HS-5 (cell line): ENCODE data around the gene ANKRD24.
"Not testable (repeated sequence)": the region's sequence is repeated elsewhere in the genome, so short reads cannot be mapped to it uniquely, and the experiment has no call there.

ENCODE experiments used
- DNase-seq: peaks from one replicate; pipeline ENCODE4 v3.0.0-alpha.2; 2012; ENCODE audit warnings: low read depth

The ANKRD24 gene

DNA sequence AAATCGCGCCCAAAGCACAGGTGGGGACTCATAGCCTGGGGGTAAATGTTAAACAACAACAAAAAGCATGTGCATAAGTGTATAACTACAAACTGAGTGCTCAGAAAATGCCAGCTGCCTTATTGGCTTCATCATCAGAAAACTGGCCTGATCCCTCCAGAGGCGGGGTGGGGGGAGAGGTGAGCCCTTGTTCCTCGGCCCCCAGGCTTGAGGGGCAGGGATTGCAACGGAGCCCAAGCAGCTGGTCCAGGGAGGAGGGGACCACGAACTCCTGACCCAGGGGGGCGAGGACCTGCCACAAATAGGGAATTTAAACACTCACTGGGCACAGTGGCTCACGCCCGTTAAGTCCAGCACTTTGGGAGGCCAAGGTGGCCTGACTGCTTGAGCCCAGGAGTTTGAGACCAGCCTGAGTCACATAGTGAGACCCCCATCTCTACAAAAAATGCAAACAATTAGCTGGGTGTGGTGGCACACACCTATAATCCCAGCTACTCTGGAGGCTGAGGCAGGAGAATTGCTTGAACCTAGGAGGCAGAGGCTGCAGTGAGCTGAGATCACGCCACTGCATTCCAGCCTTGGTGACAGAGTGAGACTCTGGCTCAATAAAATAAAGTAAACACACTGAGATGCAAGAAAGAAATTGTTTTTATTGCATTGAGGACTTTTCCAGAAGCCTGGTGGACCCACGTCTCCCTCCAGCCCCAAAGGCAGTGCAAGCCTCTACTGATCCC, 8.8 kb upstream of the ANKRD24 start:
- DNase-seq, result no peak

DNA sequence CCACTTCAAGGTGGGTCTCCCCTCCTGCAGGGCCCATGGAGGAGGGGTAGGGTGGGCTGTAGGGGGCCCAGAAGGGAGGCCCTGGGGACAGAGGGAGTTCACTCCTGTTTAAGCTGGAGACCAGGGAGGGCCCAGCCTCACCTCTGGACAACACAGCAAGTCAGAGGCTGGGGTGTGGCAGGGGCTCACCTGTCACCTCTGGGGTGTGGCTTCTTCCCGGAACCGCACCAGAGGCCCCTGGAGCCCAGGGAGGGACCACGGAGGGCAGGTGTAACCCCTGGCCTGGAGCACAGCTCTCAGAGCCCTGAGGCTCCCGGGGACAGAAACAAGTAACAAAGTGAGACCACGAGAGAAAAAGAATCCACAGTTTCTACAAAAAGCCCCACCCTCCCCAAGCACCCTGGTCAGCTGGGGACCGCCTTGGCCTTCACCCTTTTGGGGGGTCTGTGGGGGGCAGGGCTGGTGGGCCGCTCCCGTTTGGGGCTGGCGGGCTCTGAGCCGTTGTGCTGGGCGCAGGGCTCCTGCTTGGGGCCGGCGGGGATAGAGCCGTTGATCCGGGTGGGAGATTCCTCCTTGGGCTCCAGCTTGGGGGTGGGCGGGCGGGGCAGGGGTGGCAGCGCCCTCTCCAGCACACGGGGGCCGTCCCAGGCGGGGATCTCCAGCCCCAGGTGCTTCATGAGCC, 8.1 kb upstream of the ANKRD24 start:
- no peak for DNase-seq

DNA sequence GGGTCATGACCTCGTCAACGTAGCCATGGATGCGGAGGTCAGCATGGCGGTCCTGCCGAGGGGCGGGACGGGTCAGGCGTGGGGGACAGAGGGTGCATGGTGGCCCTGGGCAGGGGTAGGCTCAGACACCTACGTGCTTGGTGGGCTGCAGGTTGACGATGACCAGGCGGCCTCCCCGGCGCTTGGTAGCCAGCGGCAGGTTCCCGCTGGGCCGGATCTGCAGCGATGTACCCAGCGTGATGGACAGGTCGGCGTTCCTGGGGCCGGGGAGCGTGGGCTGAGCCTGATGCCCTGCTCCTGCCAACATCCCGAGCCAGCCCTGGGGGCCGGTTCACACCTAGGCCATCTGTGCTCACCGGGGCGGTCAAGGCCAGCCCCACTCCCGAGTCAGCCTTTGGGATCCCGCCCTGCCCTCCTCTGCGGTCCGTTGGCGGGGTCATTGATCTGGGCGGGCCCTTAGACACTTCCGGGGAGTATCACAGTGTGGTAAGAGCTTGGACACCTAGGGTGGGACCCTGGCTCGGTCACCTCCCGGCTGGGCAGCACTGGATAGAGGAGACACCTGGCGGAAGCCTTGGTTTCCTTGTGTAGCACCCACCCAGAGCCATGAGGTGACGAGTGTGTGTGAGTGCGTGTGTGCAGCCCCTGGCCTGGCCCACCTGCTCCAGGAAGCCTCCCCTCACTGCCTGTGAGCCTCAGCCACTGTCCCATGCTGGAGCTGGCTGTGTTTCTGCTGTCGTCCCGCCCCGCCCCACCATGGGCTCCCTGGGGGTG, 7.4 kb upstream of the ANKRD24 start:
- DNase-seq, result no peak

DNA sequence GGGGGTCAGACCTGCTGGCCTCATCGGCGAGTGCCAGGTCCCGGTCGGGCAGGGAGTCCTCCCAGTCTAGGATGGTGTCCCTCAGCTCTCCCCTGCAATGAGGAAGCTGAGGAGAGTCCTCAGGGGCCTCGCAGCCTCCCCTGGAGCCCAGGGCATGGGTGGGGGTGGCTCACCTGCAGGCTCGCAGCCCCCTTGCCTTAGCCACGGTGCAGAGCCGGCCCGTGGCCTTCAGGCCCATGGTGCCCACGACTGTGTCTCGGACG, 6.9 kb upstream of the ANKRD24 start:
- DNase-seq, result no peak

DNA sequence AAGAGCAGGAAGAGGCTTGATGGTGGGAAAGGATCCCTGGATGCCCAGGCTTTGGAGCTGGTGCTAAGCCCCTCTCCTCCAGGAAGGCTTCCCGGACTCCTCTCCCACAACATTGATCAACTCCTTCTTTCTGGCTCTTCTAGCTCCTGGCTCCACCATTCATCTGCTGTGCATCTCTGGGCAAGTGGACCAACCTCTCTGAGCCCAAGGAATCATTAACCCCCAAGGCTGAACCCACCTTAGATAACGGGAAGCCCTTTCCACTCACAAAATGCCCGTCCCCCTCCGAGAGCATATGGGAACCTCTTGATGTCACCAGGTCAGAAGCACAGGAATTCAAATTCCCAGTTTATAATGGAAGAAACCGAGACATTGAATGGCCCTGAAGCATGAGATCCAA, 5.3 kb upstream of the ANKRD24 start:
- DNase-seq, result no peak

GRCh38 chr19:4178990-4179389, 3.5 kb upstream of the ANKRD24 start:
- no peak for DNase-seq

- no peak for DNase-seq
Measured at GRCh38 chr19:4181053-4181508, 1.4 kb upstream of the ANKRD24 start.

GRCh38 chr19:4183967-4184717, 1.7 kb downstream of the ANKRD24 start:
- no peak for DNase-seq

- no peak for DNase-seq
Measured at GRCh38 chr19:4184718-4185352, 2.3 kb downstream of the ANKRD24 start.

DNA sequence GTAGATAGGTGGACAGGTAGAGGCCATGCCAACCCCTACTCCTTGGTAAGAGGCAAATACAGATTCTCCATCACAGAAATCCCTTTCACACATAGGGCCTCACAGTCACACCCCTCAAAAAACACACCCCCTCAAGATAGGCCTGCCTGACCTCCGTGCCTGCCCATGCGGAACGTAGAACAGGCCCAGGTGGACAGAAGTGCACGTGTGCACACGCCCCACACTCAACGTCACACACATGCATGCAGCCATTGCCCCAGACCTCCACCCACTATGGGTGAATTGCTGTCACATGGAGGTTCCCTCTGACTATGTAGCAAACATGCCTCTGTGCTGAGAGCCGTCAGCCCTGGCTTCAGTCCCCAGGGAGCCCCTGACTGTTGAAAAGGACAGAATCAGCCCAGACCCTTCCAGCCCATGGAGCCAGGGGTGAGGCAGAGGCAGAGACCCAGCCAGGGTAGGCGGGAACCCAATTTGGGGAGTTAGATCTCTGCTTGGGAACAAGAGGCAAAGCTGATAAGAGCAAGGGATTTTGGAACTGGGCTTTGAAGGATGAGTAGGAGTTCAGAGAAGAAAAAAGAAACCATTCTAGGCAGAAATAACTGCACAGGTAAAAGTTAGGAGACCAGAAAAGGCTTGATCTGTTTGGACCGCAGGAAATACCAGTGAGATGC, 3.1 kb downstream of the ANKRD24 start:
- no peak for DNase-seq

DNA sequence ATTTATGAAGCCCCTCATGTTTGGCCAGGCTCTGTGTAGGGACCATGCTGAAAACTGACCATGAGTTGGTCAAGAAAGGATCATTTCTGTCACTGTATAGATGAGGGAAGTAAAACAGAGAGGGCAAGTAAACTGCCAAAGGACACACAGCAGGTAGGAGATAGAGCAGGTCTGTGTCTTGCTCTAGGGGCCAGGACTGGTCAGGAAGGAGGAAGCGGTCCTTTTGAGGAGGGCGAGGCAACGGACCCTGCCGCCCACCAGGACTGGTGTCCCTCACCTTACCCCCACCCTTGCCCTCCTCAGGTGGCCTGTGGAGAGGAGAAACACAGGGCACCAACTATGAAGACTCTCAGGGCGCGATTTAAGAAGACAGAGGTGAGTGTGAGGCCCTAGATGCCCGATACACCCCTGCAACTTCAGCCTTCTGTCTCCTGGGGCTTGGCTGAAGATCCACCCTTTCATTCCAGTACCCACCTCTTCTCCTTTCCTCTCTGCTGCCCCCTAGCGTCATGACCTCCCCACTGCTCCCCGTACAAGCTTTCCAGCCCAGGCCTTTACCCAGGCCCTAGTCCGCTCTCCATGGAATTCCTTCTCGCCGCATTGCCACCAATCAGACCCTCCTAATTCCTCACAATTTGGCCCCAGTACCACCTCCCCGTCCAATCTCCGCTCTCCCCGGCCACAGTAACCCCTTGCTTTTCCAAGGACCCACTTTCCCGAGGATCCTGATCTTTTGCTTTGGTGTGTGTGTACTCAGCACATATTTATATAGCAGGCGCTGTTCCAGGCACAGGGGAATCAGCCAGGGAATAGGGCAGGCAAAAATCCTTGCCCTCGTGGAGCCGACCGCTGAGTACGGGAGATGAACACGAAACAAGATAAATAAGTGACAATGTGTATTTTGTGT, 3.9 kb downstream of the ANKRD24 start:
- DNase-seq, result no peak

DNA sequence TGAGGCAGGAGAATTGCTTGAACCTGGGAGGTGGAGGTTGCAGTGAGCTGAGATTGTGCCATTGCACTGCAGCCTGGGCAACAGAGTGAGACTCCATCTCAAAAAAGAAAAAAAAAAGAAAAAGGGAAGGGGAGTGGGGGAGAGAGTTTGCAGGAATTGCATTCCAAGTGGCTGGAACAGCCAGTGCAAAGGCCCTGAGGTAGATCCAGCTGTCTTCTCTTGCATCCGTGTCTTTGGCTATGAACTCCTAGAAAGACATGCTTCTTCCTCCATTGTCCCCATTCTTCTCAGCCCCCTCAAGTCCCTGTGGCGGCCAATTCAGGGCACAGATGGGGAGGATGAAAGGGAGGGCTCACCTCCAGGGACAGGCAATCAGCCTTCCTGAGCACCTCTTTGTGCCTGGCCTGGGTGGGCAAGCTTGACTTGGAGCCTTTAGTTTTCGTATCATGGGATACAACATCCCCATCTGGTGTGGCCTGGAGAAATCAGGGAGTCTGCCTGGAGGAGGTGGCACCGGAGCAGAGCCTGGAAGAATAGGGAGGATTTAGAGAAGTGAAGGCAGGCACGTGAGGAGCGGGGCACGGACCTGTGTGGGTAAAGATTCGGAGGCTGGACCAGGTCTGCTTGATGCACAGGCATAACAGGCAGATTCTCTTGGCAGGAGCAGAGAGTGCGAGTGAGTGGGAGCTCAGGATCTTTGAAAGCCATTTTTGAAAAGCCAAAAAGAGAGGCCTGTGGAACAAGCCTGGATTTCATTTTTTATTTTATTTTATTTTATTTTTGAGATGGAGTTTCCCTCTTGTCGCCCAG, 5.0 kb downstream of the ANKRD24 start:
- no peak for DNase-seq

GRCh38 chr19:4189641-4190040, 7.2 kb downstream of the ANKRD24 start:
- no peak for DNase-seq

DNA sequence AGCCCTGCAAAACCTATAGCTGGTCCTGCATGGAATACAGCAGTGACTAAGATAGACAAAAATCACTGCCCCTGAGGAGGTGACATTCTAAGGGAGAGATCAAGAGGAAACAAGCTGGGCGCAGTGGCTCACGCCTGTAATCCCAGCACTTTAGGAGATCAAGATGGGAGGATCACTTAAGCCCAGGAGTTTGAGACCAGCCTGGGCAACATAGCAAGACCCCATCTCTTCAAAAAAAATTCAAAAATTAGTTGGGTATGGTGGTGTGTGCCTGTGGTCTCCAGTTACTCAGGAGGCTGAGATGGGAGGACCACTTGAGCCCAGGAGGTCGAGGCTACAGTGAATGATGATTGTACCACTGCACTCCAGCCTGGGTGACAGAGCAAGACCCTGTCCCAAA, 10.0 kb downstream of the ANKRD24 start:
- DNase-seq, result not testable (repeated sequence)

- no peak for DNase-seq
Measured at GRCh38 chr19:4194353-4194752, 11.9 kb downstream of the ANKRD24 start.

GRCh38 chr19:4196009-4196408, 13.5 kb downstream of the ANKRD24 start:
- no peak for DNase-seq

- no peak for DNase-seq
Measured at GRCh38 chr19:4196587-4197148, 14.2 kb downstream of the ANKRD24 start.

GRCh38 chr19:4197228-4197624, 14.7 kb downstream of the ANKRD24 start:
- no peak for DNase-seq
